SIG-M5 treated with dmso at 0.1 percent for 504 hours (cell line): ENCODE data around the gene ALDH1A2.
"Not testable (repeated sequence)": the region's sequence is repeated elsewhere in the genome, so short reads cannot be mapped to it uniquely, and the experiment has no call there.

Experiments used
- DNase-seq: peaks from one replicate; lab custom pipeline; 2025; ENCODE audit not compliant: unreplicated experiment; lab: John Stamatoyannopoulos, UW

Gene ALDH1A2

DNA sequence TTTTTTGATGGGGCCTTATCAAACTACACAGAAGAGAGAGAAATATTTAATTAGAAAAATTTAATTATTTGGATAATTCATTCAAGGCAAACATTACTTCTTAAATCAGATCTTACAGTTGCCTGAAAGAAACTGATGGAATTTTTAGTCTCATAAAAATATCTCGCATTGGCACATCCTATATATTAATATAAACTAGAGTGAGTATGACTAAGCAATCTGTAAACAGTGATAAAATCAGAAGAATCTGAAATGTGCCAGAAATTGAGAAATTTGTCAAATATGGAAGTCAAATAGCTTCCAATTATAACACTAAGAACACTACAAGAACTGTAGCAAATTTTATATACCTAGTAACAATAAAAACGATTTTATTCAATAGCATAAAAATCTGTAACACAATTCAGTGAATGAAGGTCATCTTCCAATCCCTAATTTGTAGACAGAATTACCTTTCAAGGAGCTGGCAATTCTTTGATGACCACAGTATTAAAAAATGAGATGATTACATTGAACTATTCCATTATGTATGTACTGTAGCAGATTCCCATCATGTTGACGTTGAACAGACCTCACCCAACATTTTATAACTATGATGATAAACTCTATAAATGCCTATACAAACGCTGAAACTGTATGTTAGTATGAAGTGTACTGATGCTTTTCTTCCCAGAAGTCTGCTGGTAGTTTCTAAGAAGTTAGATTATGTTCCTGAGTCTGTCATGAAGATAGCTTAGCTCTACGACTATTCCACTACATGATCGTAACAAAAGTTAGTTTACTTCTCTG is 63.0 kb downstream of the ALDH1A2 start:
- DNase-seq, result no peak

DNA sequence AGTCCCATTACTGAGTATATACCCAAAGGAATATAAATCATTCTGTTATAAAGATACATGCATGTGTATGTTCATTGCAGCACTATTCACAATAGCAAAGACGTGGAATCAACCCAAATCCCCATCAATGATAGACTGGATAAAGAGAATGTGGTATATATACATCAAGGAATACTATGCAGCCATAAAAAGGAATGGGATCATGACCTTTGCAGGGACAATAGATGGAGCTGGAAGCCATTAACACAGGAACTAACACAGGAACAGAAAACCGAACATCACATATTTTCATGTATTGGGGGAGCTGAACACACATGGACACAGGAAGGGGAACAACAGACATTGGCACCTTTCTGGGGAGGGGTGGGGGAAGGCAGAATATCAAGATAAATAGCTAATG is 65.8 kb downstream of the ALDH1A2 start:
- DNase-seq, result not testable (repeated sequence)

DNA sequence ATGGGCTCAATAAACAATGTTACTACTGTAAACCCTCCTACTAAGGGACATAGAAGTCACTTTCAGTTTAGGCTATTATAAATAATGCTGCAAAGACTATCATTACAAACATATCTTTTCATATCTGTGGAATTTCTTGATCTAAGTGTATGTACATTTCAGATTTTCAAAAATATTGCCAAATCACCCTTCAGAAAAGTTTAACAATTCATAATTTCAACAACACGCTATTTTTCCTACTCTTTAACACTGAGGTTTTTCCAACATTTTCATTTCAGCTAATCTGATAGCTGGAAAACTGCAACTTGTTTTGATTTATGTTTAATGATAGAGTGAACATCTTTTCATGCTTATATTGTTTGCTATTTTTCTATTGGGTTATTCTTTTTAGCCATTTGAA is 69.0 kb downstream of the ALDH1A2 start:
- DNase-seq, result no peak

DNA sequence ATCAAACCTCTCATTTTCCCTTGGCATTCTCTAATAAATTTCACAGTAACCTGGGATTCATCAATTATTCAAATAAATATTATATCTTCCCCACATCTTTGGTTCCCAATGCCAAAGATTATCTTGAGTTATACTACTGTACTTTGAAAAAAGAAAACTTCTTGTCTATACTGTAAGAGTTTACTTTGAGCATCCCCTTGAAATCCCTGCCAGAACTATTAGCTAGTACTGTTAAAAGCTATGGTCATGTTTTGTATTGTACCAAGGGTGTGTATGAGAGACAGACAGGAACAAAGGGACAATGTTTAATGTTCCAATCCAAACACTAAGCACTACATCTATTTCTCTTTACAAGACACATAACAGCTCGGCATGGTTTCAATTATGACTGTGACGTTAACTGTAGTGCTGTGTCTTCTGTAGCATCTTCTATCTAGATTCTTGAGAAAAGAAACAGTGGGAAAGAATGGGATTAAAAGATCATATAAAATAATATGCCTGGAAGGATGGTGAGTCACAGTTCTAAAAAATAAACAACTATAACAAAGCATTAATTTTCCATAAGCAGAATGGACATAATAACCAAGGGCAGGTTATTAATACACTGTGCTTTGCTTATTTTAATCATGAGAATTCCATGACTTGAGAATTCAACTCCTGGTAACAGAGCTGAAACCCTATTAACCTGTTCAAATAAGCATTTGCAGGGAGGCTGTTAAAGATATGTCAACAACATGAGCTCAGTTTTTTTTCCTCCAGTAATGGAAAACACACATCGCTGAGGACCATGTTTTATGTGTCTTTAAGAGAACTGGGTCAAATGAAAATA is 71.1 kb downstream of the ALDH1A2 start:
- no peak for DNase-seq

DNA sequence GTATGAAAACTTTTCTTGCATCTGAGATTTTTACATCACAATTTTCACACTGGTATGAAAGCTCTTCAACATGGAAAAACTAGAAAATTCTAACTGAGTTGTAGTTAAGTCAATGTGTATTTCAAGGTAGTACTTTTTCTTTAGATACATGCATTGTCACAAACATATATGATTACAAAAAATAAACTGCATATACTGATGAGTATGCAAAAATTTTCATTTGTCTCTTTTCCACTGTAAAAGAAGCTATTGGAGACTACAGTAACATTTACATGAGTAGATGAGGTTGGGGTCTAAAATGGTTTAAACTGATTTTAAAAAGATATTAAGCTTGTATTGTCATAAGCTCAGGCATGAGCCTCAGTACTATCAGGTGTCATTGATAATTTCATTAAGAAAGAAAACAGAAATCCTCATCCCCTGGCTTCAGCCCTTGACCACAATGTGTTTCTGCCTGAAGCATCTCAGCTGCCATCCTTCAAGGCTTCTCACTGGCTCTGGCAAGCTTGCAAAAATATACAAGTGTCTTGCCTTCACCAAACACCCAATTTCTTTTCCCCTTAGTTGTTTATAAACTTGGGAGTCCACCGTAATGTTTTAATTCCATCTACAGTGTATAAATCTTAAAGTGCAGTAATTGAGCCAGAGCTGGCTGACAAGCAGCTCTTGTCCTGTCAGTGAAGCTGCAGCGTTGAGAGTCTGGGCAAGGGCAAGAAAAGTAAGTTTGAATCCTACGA is 71.9 kb downstream of the ALDH1A2 start:
- no peak for DNase-seq

DNA sequence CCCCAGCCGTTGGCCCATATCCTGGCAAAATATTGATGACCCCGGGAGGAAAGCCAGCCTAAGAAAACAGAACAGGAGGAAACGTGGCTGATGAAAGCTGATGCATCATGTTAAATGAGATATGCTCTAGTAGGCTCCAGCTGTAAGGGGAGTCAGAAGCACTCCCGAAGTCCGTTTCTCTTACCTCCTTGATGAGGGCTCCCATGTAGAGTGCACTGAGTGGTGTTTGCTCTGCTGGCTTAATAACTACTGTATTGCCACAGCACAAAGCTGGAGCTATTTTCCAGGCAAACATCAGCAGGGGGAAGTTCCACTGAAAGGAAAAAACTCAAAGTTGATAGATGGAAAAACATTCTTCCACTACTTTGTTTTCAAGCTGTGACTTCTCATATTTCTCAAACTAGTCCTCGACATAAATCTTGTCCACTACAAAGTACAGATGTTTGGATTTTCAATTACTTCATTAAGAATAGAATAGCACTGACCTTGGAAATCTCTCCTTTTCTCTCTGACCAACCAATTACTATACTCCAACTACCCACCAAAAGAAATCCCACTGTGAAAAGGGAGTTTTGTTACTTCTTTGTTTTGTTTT is 72.7 kb downstream of the ALDH1A2 start:
- DNase-seq, result no peak

DNA sequence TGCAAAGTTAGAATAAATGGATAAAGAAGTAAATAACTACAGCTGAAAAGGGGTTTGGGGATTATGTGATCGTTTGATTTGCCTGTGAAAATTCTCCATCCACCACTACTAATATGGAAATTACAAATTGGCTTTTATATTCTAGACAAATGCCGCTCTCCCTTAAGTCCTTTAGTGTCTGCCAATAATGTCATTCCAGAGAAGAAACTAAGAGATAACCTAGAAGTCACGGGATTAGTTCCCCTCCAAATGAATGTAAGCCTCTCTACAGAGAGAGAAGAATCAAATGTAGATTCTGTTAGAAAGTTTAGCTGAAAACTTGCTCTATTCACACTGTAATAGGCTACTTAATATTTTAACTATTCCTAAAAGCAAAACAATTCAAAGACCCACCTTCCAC is 92.0 kb downstream of the ALDH1A2 start:
- no peak for DNase-seq

DNA sequence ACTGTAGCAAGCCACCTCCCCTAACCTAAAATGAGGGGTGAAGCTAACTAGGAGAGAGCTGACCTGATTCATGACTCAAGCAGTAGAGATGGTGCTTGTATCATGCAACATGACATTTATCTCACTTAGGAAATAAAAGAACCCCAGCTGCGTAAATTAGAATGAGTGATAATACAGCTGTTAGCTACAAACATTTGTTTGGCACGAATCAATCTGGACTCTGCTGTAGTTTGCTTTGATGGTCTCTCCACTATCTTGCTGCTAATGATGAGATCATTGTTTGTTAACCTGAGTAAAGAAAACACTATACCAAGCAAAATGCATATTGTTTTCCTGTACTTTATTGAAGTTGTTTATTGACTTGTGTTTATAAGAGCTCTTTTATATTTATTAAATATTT is 92.6 kb downstream of the ALDH1A2 start:
- DNase-seq, result no peak

DNA sequence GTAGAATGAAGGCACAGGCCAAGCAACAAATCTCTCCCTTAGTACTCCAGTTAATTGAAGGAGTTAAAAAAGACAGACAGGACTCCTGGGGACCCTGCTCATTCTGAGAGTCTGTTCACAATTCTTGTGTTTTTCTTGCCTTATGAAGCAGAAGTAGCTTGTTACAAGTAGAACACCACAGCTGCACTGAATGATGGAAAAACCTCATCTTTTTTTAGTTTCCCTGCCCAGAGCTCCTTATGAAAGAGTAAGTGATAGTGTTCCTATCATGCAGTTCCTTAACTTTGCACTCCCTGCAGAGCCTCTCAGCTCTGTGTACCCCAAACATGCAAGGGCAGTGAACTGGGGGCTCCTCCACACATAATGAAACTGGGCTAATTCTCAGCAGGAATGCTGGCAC is 95.5 kb downstream of the ALDH1A2 start:
- no peak for DNase-seq

DNA sequence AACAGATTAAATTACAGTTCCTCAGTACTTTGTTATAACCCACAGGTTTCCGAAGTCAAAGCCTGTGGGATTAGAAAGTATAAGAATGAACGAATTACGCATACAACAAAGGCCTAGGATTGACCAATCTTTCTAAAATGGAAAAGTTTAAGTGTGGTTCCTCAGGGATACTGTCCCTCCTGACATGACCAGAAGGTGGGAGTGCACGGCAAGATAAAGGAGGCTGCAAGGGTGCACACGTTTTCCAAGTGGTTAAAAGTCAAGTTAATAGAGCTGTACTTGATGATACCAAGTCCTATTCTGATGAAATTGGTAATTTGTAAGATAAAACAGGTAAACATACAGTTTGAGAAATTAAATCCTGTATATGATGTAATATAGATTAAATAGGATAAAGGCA is 96.2 kb downstream of the ALDH1A2 start:
- DNase-seq, result no peak

DNA sequence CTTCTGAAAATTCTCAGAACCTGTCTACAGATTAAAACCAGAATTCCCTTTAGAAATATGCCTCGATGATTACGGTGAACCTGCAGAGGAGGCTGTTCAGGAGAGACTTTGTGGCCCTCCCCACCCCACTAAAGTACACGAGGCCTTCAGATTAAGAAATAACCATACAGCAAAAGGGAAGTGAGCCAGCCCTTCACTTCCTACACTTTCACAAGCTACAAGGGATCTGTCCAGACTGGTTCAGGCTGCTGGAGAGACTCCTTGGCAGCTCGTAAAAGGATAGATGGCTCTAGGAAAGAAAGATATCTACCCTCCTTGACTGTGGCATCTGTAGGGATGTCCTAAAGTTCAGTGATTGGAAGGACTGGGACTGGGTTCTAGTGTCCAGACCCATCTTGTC is 102.6 kb downstream of the ALDH1A2 start:
- peak; percentile 80 for DNase-seq

DNA sequence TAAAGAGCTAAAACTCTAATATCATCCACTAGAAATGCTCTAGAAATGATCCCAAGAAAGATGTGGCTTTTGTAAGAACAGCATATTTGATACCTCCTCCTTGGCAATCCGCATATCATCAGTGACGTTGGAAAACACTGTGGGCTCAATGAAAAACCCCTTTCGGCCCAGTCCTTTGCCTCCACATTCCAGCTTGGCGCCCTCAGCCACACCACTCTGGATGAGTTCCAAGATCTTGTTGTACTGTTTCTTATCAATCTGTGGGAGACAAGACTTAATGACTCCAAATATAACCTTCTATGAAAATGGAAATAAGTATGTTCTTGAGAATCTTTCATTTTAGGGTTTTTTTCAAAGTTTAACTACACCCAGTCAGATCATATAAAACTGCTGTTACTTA is 103.6 kb downstream of the ALDH1A2 start:
- no peak for DNase-seq

DNA sequence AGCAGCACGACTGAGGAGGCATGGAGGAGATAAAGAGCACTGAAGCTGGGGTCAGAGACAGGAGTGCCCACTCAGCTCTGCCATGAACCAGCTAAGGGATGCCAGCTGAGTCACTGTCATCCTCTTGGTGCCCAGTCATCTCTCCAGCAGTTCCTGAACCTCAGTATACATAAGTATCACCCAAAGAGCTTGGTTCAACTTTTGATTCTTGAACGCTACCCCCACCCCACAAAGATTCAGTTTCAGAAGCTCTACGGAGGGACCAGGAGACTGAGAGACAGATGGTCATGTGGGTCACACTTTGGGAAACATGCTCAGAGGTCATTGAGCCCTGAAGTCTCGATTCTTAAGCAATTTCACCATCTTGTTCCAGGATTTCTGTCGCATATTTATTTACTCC is 108.4 kb downstream of the ALDH1A2 start:
- DNase-seq, result no peak

DNA sequence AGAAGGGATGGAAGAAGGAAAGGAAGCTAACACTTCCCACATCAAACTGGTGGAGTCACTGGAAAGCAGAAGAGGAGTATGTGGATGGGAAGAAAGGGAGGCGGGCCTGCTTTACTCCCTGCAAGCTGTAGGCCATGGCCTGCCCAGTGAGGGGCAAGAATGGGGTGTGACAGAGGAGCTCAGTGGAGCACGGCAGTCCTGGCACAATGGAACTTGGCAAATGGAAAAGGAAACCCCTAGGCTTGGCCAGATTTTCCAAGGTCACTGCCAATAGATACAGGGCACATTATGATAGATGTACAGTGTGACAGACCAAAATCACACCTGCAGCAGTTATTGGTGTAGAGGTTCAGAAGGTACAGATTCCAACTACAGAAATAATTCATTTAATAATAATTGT is 111.6 kb downstream of the ALDH1A2 start:
- DNase-seq, result no peak

DNA sequence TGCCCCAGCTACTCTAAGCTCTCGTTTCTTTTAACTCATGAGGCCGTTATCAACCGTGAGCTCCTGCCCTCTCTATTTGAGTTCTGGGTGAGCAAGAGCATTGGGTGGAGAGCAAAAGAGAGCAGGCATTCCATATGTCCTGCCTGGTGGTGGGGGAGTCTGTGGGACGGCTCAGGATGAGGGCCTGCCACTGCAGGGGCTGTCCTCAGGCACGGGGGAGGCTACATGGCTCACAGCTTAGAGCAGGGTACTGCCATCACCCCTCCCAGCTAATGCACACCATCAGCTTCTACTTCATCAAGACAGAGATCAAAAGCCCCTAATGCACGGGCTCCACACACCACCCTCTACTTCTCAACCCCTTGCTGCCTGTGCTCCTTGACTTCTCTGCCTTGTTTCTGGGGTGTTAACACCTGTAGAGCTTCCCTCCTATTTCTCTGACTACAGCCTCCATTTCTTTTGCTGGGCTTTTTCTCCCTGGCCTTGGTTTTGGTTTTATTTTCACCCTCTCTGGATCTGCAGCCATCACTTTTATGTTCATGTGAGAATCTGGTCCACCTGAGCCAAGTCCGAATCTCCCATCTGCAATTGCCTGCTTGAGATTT is 114.1 kb downstream of the ALDH1A2 start:
- no peak for DNase-seq

DNA sequence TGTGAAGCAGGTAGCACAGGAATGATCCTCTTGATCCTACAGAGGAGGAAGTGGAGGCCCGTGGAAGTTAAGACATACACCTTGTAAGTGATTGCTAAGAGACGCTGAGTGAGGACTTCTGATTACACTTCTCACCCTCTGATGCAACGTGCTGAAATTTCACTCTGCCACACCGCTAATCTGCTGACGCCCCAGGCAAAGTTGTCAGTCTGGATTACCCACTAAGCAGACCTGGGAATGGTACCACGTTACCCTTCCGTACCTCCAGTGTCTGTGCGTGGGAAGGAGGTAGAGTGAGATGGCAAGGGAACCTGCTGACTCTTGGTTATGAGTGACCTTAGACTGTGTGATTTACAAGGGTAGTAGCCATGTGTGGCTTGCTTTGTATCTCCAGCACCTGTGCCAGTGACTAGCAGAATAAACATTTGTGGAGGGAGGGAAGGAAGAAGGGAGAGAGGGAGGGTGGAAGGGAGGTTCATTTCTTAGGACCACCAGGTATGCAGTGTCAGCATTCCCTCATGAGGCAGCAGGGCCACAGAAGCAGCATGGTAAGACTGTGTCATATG is 115.0 kb downstream of the ALDH1A2 start:
- DNase-seq, result no peak

DNA sequence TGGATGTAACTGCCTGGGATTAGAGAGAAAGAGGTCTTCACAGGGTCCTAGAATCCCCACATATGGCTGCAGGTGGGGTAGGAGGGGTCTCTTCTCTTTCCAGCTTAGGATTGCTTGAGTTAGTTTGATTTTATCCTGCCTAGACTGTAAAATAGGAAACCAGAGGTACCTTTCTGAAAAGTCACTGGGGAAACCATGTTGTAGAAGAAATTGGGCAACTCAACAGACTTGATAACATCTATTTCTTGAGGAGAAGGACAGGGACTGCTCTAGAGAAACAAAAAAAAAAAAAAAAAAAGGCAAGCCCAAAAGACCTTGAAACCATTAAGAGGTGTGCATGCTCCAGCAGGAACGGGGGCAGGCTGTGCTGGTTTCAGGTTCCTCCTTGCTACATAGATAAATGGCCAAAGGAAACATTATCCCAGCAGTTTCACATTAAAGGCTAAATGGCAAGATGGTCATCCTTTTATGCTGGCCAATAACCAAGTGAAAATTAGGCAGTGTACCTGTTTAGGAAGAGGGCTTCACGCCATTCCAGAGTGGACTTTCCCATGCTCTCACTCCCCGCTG is 116.1 kb downstream of the ALDH1A2 start:
- no peak for DNase-seq

DNA sequence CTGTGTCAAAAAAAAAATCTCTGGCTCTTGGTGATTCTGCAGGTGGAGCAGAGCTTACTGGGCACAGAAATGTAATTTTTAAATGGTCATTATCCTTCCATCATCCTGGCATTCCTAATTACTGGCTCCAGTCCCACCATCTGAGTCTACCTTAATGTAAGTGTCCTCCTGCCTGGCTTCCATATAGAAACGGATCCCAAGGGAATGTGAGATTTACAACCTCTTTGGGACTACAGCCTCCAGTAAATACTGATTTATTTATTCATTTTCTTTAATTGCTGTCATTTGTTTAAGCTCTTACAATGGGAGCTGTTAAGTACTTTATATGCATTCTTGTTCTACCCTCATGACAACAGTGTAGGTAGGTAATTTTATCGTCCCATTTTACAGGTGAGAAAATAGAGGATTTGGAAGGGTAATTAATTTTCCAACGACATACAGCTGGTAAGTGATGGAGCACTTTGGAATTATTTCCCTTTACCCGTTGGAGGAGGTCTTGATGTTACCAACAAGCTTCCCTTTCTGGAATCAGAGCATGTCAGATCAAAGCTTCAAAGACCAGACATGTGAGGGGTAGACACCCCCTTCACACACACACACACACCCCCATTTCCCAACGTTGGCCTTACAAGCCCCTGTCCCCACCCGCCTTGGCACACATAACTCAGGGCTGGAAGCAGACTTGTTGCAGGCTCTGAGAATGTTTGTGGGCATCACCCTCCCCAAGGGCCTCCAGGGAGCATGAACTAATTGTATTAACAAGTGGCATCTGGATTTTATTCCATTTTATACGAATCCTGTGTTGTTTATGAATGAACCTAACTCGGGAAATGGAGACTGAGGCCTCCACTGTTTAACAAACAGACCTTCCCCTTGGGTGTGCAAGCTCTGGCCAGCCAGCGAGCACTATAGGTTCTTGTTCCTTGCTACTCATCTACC is 116.9 kb downstream of the ALDH1A2 start:
- no peak for DNase-seq

DNA sequence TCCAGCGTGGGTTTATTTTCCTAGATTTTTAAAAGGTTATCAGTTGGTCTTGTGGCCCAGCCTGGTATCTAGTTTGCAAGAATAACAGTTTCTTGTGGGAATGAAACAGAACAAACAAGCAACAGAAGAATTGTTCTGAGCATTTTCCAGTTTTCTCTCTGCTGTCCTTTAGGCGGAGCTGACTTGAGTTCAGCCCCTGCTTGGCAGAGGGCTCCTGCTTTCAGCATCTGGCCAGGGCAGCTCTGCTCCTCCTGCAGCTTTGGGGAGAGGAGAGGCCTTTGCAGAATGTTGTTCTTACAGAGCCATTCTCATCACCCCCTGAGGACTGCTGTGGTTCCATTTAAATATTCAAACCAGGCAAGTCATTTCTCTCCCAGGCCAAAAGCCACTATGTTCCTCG is 117.7 kb downstream of the ALDH1A2 start:
- DNase-seq, result no peak
